GM12878 (cell line): ENCODE measurements around the gene SPATA20. TPM values are rescaled to one million over a fixed set of nuclear protein-coding genes. Genes with fewer than 3 reads are reported as not detected.

ENCODE experiments used
- ATAC-seq: fragments of 200-7000 bp; cut with Tn5 transposase; 3 replicates; pipeline ENCODE4 v1.9.1; 2020; ENCODE audit warnings: mild to moderate bottlenecking, moderate library complexity
- BruUV-seq: library from RNA; stranded (reverse); fragments of 400-500 nt; replicated peaks from 2 replicates; lab custom pipeline; 2021; lab: Mats Ljungman, UMichigan
- CTCF ChIA-PET: fragments of 300-600 bp; sonication (Branson Sonifier 250); formaldehyde crosslinking; extraction: SDS; loops from one replicate; lab custom pipeline; 2021; ENCODE audit warnings: inconsistent platforms; lab: Yijun Ruan, JAX
- POLR2A ChIA-PET: fragments of 350-600 bp; formaldehyde crosslinking; extraction: SDS; loops from one replicate; lab custom pipeline; 2021; ENCODE audit warnings: inconsistent platforms; lab: Charles Lee
- RAD21 ChIA-PET: fragments of 300-600 bp; sonication (Branson Sonifier 250); formaldehyde crosslinking; loops from one replicate; lab custom pipeline; 2023; ENCODE audit warnings: antibody characterized with exemption; ENCODE audit not compliant: unreplicated experiment; lab: Charles Lee
- SMC1A ChIA-PET: fragments of 300-600 bp; sonication (Branson Sonifier 250); formaldehyde crosslinking; loops from one replicate; lab custom pipeline; 2023; ENCODE audit not compliant: unreplicated experiment, uncharacterized antibody; lab: Charles Lee
- DNase-seq: peaks from one replicate; pipeline ENCODE4 v3.0.0-alpha.2; 2011; ENCODE audit warnings: low read depth, low spot score
- FAIRE-seq: peaks from 3 replicates; lab custom pipeline; 2011; peaks lifted over from hg19 to GRCh38; lab: Jason Lieb, UNC
- H2AFZ ChIP-seq: 2 replicates; pipeline ENCODE4 v1.6.0; 2011; ENCODE audit warnings: low read depth, low read length, control low read depth; ENCODE audit not compliant: control insufficient read depth
- H3K27ac ChIP-seq: 2 replicates; pipeline ENCODE4 v1.5.1; 2011; ENCODE audit warnings: control low read depth; ENCODE audit not compliant: control insufficient read depth, insufficient read depth
- H3K27me3 ChIP-seq, 2 experiments: replicated peaks in 1 of 2; 2 replicates each; pipeline versions ENCODE4 v1.6.0 to v1.6.1; 2011; ENCODE audit warnings: low read length in 1 of 2; ENCODE audit not compliant: control insufficient read depth in 2 of 2, insufficient read depth in 2 of 2
- H3K36me3 ChIP-seq, 2 experiments: 2 replicates each; pipeline ENCODE4 v1.5.1; 2011; ENCODE audit warnings: low read length in 1 of 2; ENCODE audit not compliant: control insufficient read depth in 2 of 2, insufficient read depth in 2 of 2
- H3K4me1 ChIP-seq: 2 replicates; pipeline ENCODE4 v1.6.1; 2011; ENCODE audit warnings: mild to moderate bottlenecking, low read length, moderate library complexity, mixed read lengths; ENCODE audit not compliant: control insufficient read depth, insufficient read depth
- H3K4me2 ChIP-seq: 2 replicates; pipeline ENCODE4 v1.6.0; 2011; ENCODE audit warnings: control low read depth; ENCODE audit not compliant: control insufficient read depth, insufficient read depth
- H3K4me3 ChIP-seq: fragments of 200-600 bp; sonication (generic); 2 replicates; pipeline ENCODE4 v1.5.1; 2016
- H3K79me2 ChIP-seq: 2 replicates; pipeline ENCODE4 v1.6.0; 2011; ENCODE audit warnings: low read length; ENCODE audit not compliant: control insufficient read depth, insufficient read depth
- H3K9ac ChIP-seq: 2 replicates; pipeline ENCODE4 v1.8.0; 2011; ENCODE audit warnings: low read length, control low read depth, mixed read lengths; ENCODE audit not compliant: control insufficient read depth, insufficient read depth
- H3K9me3 ChIP-seq: replicated peaks from 3 replicates; pipeline ENCODE4 v1.5.1; 2011; ENCODE audit warnings: mild to moderate bottlenecking, low read length; ENCODE audit not compliant: control insufficient read depth, insufficient read depth
- H4K20me1 ChIP-seq: 2 replicates; pipeline ENCODE4 v1.6.0; 2011; ENCODE audit not compliant: control insufficient read depth, insufficient read depth
- ATF3 ChIP-seq: IDR thresholded peaks from 2 replicates; pipeline ENCODE4 v1.6.1; 2011; ENCODE audit warnings: low read depth, mild to moderate bottlenecking, low read length, moderate library complexity, borderline replicate concordance; ENCODE audit errors: extremely low read depth
- CBX5 ChIP-seq: sonication (generic); IDR thresholded peaks from 2 replicates; pipeline ENCODE4 v1.6.1; 2016; ENCODE audit warnings: low read depth, moderate library complexity, mild to moderate bottlenecking, inconsistent platforms
- HDGF ChIP-seq: fragments of 450-650 bp; IDR thresholded peaks from 2 replicates; pipeline ENCODE4 v1.6.1; 2016; ENCODE audit warnings: antibody characterized with exemption
- LARP7 ChIP-seq: fragments of 450-650 bp; IDR thresholded peaks from 2 replicates; pipeline ENCODE4 v1.6.1; 2017; ENCODE audit warnings: mild to moderate bottlenecking
- MXI1 ChIP-seq: fragments of 150-350 bp; IDR thresholded peaks from 2 replicates; pipeline ENCODE4 v1.6.1; 2011; ENCODE audit warnings: low read depth, mild to moderate bottlenecking, inconsistent platforms, low read length, improper control_type of control experiment
- MYB ChIP-seq: fragments of 150-350 bp; IDR thresholded peaks from 2 replicates; pipeline ENCODE4 v1.6.1; 2014; ENCODE audit warnings: mild to moderate bottlenecking, low read depth, low read length, borderline replicate concordance
- PML ChIP-seq: IDR thresholded peaks from 2 replicates; pipeline ENCODE4 v1.6.1; 2012; ENCODE audit warnings: low read length, inconsistent platforms
- WGBS: methylation state at CpG from one replicate; pipeline ENCODE4 v1.1.6; 2016; ENCODE audit warnings: low lambda C conversion rate; ENCODE audit not compliant: insufficient replicate concordance, insufficient coverage; ENCODE audit errors: missing lambda C conversion rate; 5-methylcytosine and 5-hydroxymethylcytosine counted together
- in situ Hi-C: fragments of 300-500 bp; cut with MboI; formaldehyde crosslinking; loops from 9 replicates; pipeline ENCODE4 v1.14.3; 2018; ENCODE audit warnings: mixed read lengths
- intact Hi-C: fragments of 100-400 bp; cut with micrococcal nuclease; formaldehyde crosslinking; loops from one replicate; pipeline ENCODE4 v1.14.2; 2022; ENCODE audit not compliant: unreplicated experiment
- polyA plus RNA-seq, 11 experiments: library from polyadenylated mRNA; depleted of rRNA in 4 of 11; unstranded in 6 of 11; stranded (reverse) in 5 of 11; fragments of >200 nt; fragmentation: Nextera tagmentation in 4 of 11; fragmentation: Illumina TruSeq in 1 of 11; extraction: Ambion mirVana in 4 of 11; extraction: Trizol in 1 of 11; gene quantifications; 1 replicate in 1 of 11; 2 replicates in 10 of 11; pipeline versions ENCODE4 v1.2.1 to v1.2.3, GENCODE V29; 2011 to 2016; ENCODE audit warnings: inconsistent platforms in 2 of 11, missing spikeins in 2 of 11, low read depth in 1 of 11
- total RNA-seq, 4 experiments: library from RNA; depleted of rRNA in 3 of 4; stranded (reverse); fragments of >200 nt in 3 of 4; fragmentation: Illumina TruSeq in 1 of 4; extraction: Trizol in 1 of 4; gene quantifications; 2 replicates each; pipeline versions ENCODE4 v1.2.1 to v1.2.3, GENCODE V29; 2013 to 2021
- TF ChIP-seq, protein P1 (sequence below): fragments of 450-650 bp; IDR thresholded peaks from 2 replicates; pipeline ENCODE4 v1.6.1; 2016; ENCODE audit warnings: mild to moderate bottlenecking, moderate library complexity, borderline replicate concordance
- TF ChIP-seq, protein P2 (sequence below): IDR thresholded peaks from 2 replicates; pipeline ENCODE4 v1.6.1; 2011; ENCODE audit warnings: mild to moderate bottlenecking, low read depth, low read length, moderate library complexity; ENCODE audit not compliant: insufficient replicate concordance

Gene SPATA20
- total and polyA plus RNA-seq, 10 of the 15 experiments (the other 5 are each of a cell fraction or from before 2014, with no cell fraction given), result 2.1 to 69.8 (median 26.6) TPM

GRCh38 chr17:50499270-50499669 is 47.7 kb upstream of the SPATA20 start (continued):
- TF ChIP-seq, protein P1, sequence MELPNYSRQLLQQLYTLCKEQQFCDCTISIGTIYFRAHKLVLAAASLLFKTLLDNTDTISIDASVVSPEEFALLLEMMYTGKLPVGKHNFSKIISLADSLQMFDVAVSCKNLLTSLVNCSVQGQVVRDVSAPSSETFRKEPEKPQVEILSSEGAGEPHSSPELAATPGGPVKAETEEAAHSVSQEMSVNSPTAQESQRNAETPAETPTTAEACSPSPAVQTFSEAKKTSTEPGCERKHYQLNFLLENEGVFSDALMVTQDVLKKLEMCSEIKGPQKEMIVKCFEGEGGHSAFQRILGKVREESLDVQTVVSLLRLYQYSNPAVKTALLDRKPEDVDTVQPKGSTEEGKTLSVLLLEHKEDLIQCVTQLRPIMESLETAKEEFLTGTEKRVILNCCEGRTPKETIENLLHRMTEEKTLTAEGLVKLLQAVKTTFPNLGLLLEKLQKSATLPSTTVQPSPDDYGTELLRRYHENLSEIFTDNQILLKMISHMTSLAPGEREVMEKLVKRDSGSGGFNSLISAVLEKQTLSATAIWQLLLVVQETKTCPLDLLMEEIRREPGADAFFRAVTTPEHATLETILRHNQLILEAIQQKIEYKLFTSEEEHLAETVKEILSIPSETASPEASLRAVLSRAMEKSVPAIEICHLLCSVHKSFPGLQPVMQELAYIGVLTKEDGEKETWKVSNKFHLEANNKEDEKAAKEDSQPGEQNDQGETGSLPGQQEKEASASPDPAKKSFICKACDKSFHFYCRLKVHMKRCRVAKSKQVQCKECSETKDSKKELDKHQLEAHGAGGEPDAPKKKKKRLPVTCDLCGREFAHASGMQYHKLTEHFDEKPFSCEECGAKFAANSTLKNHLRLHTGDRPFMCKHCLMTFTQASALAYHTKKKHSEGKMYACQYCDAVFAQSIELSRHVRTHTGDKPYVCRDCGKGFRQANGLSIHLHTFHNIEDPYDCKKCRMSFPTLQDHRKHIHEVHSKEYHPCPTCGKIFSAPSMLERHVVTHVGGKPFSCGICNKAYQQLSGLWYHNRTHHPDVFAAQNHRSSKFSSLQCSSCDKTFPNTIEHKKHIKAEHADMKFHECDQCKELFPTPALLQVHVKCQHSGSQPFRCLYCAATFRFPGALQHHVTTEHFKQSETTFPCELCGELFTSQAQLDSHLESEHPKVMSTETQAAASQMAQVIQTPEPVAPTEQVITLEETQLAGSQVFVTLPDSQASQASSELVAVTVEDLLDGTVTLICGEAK, result no peak

DNA sequence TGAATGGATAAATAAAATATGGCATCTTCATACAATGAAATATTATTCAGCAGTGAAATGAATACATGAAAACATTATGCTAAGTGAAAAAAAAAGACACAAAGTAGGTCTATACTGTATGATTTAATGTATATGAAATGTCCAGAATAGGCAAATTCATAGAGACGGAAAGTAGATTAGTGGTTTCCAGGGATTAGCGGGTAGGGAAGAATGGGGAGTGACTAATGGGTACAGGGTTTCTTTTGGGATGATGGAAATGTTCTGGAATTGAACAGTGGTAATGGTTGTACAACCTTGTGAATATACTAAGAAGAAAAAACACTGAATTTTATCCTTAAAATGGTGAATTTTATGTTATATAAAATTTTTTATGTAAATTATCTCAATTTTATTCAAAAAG is 47.3 kb upstream of the SPATA20 start:
- ATAC-seq (no peak), FAIRE-seq (no peak), DNase-seq (no peak)
- no peaks in the 10 kb centered on the region for H3K79me2 ChIP-seq
- no peaks in the 10 kb centered on the region for H3K27me3 ChIP-seq
- ChIA-PET POLR2A (interaction anchor here (0.7 to 0.9 kb wide), 2 partner anchors 28 to 153 kb away, joined by 5 to 9 read pairs; no protein-coding TSS in a partner anchor), CTCF (interaction anchor here (0.7 to 2.9 kb wide), 2 partner anchors 12 to 849 kb away, joined by 3 to 25 read pairs; no protein-coding TSS in a partner anchor), SMC1A (no interaction called here), RAD21 (no interaction called here)
- BruUV-seq, result no TSS peak
- H4K20me1 ChIP-seq, result no peaks in the 10 kb centered on the region
- H3K4me3 ChIP-seq, result no peak overlapping the region
- H3K4me2 ChIP-seq, result no peak overlapping the region
- H3K27ac ChIP-seq, result no peak overlapping the region
- no peaks in the 10 kb centered on the region for H3K36me3 ChIP-seq
- no peaks in the 10 kb centered on the region for H3K4me1 ChIP-seq
- H3K9ac ChIP-seq, result no peak overlapping the region
- no peak overlapping the region for H2AFZ ChIP-seq
- WGBS, result 72% methylated on average over 2 of the region's 2 CpGs
- in situ Hi-C loops (no loop called here), intact Hi-C loops (no loop called here)
- TF ChIP-seq LARP7 (no peak), MXI1 (no peak), CBX5 (no peak), ATF3 (no peak), HDGF (no peak), MYB (no peak), PML (no peak)
- TF ChIP-seq, protein P2, sequence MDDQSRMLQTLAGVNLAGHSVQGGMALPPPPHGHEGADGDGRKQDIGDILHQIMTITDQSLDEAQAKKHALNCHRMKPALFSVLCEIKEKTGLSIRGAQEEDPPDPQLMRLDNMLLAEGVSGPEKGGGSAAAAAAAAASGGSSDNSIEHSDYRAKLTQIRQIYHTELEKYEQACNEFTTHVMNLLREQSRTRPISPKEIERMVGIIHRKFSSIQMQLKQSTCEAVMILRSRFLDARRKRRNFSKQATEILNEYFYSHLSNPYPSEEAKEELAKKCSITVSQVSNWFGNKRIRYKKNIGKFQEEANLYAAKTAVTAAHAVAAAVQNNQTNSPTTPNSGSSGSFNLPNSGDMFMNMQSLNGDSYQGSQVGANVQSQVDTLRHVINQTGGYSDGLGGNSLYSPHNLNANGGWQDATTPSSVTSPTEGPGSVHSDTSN, result no peak
- H3K9me3 ChIP-seq, result no peaks in the 10 kb centered on the region
